ENCODE measurements around the gene ACTRT3.
"Not testable (repeated sequence)": the region's sequence is repeated elsewhere in the genome, so short reads cannot be mapped to it uniquely, and the experiment has no call there.

Gene ACTRT3

GRCh38 chr3:169772897-169773816, 3.8 kb upstream of the ACTRT3 start, which contains the start of gene MYNN:
Gene MYNN, plus strand, starts transcription at chr3:169773396. Its CDS starts 900 bp downstream, at chr3:169774296.
- DNase-seq, result peak; percentile 90

GRCh38 chr3:169772305-169772896, 3.0 kb upstream of the ACTRT3 start:
- peak; percentile 79 for DNase-seq

GRCh38 chr3:169771497-169772304, 2.3 kb upstream of the ACTRT3 start:
- DNase-seq, result peak; percentile 75

GRCh38 chr3:169764882-169765612, 4.3 kb downstream of the ACTRT3 start, which contains the start of gene TERC:
Gene TERC, minus strand, starts transcription at chr3:169765060.
- peak; percentile 89 for DNase-seq

- peak; percentile 42 for DNase-seq
Measured at GRCh38 chr3:169764312-169764881, 5.0 kb downstream of the ACTRT3 start.

- peak; percentile 42 for DNase-seq
Measured at GRCh38 chr3:169760479-169760878, 8.9 kb downstream of the ACTRT3 start.

GRCh38 chr3:169759256-169759655, 10.1 kb downstream of the ACTRT3 start:
- DNase-seq, result peak; percentile 84

GRCh38 chr3:169758359-169758994, 10.9 kb downstream of the ACTRT3 start:
- DNase-seq, result no peak

GRCh38 chr3:169755488-169755887, 13.9 kb downstream of the ACTRT3 start:
- DNase-seq, result no peak

- no peak for DNase-seq
Measured at GRCh38 chr3:169754711-169755110, 14.7 kb downstream of the ACTRT3 start.

GRCh38 chr3:169751875-169752274, 17.5 kb downstream of the ACTRT3 start:
- DNase-seq, result no peak

- DNase-seq, result no peak
Measured at GRCh38 chr3:169750665-169751064, 18.7 kb downstream of the ACTRT3 start.

GRCh38 chr3:169748670-169749069, 20.7 kb downstream of the ACTRT3 start:
- DNase-seq, result no peak

- DNase-seq, result no peak
Measured at GRCh38 chr3:169746924-169747323, 22.4 kb downstream of the ACTRT3 start.

- peak; percentile 3 for DNase-seq
Measured at GRCh38 chr3:169744366-169745054, 24.9 kb downstream of the ACTRT3 start.

GRCh38 chr3:169739067-169739466, 30.3 kb downstream of the ACTRT3 start:
- no peak for DNase-seq

GRCh38 chr3:169731857-169732256, 37.5 kb downstream of the ACTRT3 start:
- not testable (repeated sequence) for DNase-seq

- no peak for DNase-seq
Measured at GRCh38 chr3:169722724-169723123, 46.6 kb downstream of the ACTRT3 start.

- not testable (repeated sequence) for DNase-seq
Measured at GRCh38 chr3:169718415-169718814, 50.9 kb downstream of the ACTRT3 start.
